Breast epithelium (tissue), 4 donors: Measurements from ENCODE around the gene PTPRM. TPM values are rescaled to one million over a fixed set of nuclear protein-coding genes. Genes with fewer than 3 reads are reported as not detected.

ENCODE experiments used
- DNase-seq, 2 donors: peaks; one replicate each; pipeline ENCODE4 v3.0.0-alpha.2; 2019; ENCODE audit warnings: low spot score in 2 of 2
- H3K27ac ChIP-seq, 2 donors: fragments of 200-600 bp; sonication (generic) in 1 of 2; one replicate each; pipeline ENCODE4 v1.5.1; 2016 to 2019; ENCODE audit warnings: mild to moderate bottlenecking in 1 of 2
- H3K27me3 ChIP-seq, 2 donors: fragments of 200-600 bp; sonication (generic) in 1 of 2; one replicate each; pipeline versions ENCODE4 v1.5.1 to v1.6.0; 2017 to 2019; ENCODE audit warnings: control low read depth in 1 of 2, mild to moderate bottlenecking in 1 of 2
- H3K36me3 ChIP-seq: fragments of 200-600 bp; one replicate; pipeline ENCODE4 v1.5.1; 2019
- H3K4me1 ChIP-seq, 2 donors: fragments of 200-600 bp; sonication (generic); one replicate each; pipeline ENCODE4 v1.5.1; 2016 to 2019; ENCODE audit warnings: control low read depth in 1 of 2
- H3K4me3 ChIP-seq, 3 donors: fragments of 200-600 bp; sonication (generic); 1 replicate in 2 of 3; 2 replicates in 1 of 3; pipeline ENCODE4 v1.5.1; 2016 to 2019; ENCODE audit warnings: mild to moderate bottlenecking in 3 of 3, moderate library complexity in 2 of 3
- H3K9me3 ChIP-seq, 2 donors: fragments of 200-600 bp; sonication (generic) in 1 of 2; one replicate each; pipeline ENCODE4 v1.5.1; 2016 to 2019; ENCODE audit warnings: control low read depth in 1 of 2
- POLR2A ChIP-seq: fragments of 450-650 bp; IDR thresholded peaks from one replicate; pipeline ENCODE4 v1.6.1; 2016; ENCODE audit warnings: antibody characterized with exemption, mild to moderate bottlenecking, moderate library complexity
- POLR2AphosphoS5 ChIP-seq, 3 donors: sonication (generic); formaldehyde crosslinking; IDR thresholded peaks; one replicate each; pipeline ENCODE4 v1.6.1; 2017; ENCODE audit warnings: antibody characterized with exemption in 3 of 3
- intact Hi-C: fragments of 100-400 bp; cut with DNase I; formaldehyde crosslinking; loops from one replicate; pipeline ENCODE4 v1.15.1; 2023; ENCODE audit warnings: low total_unique reads
- total RNA-seq, 3 donors: library from RNA; depleted of rRNA; stranded (reverse); fragments of >200 nt; gene quantifications; one replicate each; pipeline ENCODE4 v1.1.0, GENCODE V29; 2016
- TF ChIP-seq, protein P1 (sequence below), 3 donors: fragments of 450-650 bp; IDR thresholded peaks; one replicate each; pipeline ENCODE4 v1.5.1; 2016 to 2017; ENCODE audit warnings: antibody characterized with exemption in 3 of 3, mild to moderate bottlenecking in 3 of 3, moderate library complexity in 3 of 3

The PTPRM gene
- total RNA-seq, 3 donors from 2014 or later = 41.7 to 181 (median 140) TPM

- H3K27me3 ChIP-seq = no peaks in the 10 kb centered on the region
- no peak for TF ChIP-seq POLR2AphosphoS5 (IDR thresholded peaks at IDR 0.05)
- TF ChIP-seq, protein P1, sequence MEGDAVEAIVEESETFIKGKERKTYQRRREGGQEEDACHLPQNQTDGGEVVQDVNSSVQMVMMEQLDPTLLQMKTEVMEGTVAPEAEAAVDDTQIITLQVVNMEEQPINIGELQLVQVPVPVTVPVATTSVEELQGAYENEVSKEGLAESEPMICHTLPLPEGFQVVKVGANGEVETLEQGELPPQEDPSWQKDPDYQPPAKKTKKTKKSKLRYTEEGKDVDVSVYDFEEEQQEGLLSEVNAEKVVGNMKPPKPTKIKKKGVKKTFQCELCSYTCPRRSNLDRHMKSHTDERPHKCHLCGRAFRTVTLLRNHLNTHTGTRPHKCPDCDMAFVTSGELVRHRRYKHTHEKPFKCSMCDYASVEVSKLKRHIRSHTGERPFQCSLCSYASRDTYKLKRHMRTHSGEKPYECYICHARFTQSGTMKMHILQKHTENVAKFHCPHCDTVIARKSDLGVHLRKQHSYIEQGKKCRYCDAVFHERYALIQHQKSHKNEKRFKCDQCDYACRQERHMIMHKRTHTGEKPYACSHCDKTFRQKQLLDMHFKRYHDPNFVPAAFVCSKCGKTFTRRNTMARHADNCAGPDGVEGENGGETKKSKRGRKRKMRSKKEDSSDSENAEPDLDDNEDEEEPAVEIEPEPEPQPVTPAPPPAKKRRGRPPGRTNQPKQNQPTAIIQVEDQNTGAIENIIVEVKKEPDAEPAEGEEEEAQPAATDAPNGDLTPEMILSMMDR (IDR thresholded peaks at IDR 0.05) = no peak
- TF ChIP-seq POLR2A = no peak
These were observed 686.8 kb downstream of the PTPRM start for GRCh38 chr18:8253944-8254343.

DNA sequence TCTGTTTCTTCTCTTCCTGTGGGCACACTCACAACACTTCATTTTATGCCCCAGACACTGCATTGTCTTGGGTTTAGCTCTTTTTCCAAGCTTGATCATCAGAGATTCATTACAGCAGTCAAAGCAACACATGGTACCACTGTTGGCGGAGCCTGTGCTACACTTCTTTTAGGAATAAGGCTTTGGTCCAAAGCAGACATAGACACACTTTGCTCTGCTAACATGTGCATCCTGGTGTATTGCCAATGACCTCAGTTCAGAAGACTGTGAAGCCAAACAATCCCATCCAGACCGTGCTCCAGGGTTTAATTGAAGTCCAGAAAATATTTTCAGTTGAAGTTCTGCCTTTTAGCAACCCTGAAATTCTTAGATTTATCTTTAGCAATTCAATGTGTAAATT, 687.5 kb downstream of the PTPRM start:
- no peak for DNase-seq
- no peak overlapping the region for H3K4me3 ChIP-seq
- H3K4me1 ChIP-seq = no peaks in the 10 kb centered on the region
- intact Hi-C loops = no loop called here
- no peak for TF ChIP-seq POLR2AphosphoS5 (IDR thresholded peaks at IDR 0.05)
- TF ChIP-seq, protein P1 (IDR thresholded peaks at IDR 0.05) = no peak
- no peak for TF ChIP-seq POLR2A
- H3K27ac ChIP-seq = no peak overlapping the region
- no peaks in the 10 kb centered on the region for H3K36me3 ChIP-seq
- H3K9me3 ChIP-seq = no peaks in the 10 kb centered on the region
- no peaks in the 10 kb centered on the region for H3K27me3 ChIP-seq

More at GRCh38 chr18:8253944-8254343, 686.8 kb downstream of the PTPRM start:
- DNase-seq = no peak
- Histone ChIP-seq H3K4me1 (no peaks in the 10 kb centered on the region), H3K27ac (no peak overlapping the region), H3K4me3 (no peak overlapping the region), H3K9me3 (no peaks in the 10 kb centered on the region), H3K36me3 (no peaks in the 10 kb centered on the region)
- intact Hi-C loops = no loop called here

GRCh38 chr18:8257851-8258434, 690.8 kb downstream of the PTPRM start:
- Histone ChIP-seq H3K4me1 (no peaks in the 10 kb centered on the region), H3K27me3 (no peaks in the 10 kb centered on the region), H3K36me3 (no peaks in the 10 kb centered on the region), H3K4me3 (no peak overlapping the region), H3K9me3 (no peaks in the 10 kb centered on the region), H3K27ac (no peak overlapping the region)
- intact Hi-C loops = no loop called here
- DNase-seq = no peak
- TF ChIP-seq POLR2A = no peak
- no peak for TF ChIP-seq POLR2AphosphoS5 (IDR thresholded peaks at IDR 0.05)
- TF ChIP-seq, protein P1 (IDR thresholded peaks at IDR 0.05) = no peak

DNA sequence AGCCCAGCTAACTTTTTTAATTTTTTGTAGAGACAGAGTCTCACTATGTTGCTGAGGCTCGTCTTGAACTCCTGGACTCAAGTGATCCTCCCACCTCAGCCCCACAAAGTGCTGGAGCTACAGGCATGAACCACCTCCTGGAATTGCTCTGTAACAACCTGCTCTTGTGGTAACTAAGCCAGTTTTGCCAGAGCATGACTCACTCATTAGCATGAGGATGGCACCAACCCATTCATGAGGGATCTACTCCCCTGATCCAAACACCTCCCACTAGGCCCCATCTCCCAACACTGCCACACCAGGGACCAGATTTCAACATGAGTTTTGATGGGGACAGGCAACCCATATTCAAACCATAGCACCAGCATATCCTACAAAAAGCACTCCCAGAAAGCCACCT, 693.2 kb downstream of the PTPRM start:
- DNase-seq = no peak
- Histone ChIP-seq H3K9me3 (no peaks in the 10 kb centered on the region), H3K4me1 (no peaks in the 10 kb centered on the region), H3K4me3 (no peak overlapping the region), H3K36me3 (no peaks in the 10 kb centered on the region), H3K27me3 (no peaks in the 10 kb centered on the region), H3K27ac (no peak overlapping the region)
- intact Hi-C loops = no loop called here
- no peak for TF ChIP-seq POLR2A
- TF ChIP-seq POLR2AphosphoS5 (IDR thresholded peaks at IDR 0.05) = no peak
- TF ChIP-seq, protein P1 (IDR thresholded peaks at IDR 0.05) = no peak

DNA sequence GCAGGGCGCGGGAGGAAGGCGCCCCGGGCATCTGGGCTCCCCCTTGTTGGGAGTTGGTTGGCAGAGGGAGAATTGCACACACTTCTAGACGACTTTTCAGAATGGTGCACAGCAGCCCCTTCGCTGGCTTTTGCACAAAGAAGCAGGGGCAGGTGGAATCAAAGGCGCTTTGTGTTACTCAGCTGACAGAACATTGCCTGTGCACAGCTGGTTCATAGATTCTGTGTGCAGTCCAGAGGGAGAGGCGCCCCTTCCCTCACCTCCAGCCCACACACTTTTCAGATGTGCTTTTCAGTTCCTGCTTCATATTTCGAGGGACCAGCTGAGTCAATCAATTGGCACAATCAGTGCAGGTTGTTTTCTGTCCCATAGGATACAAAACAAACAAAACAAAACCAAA, 693.7 kb downstream of the PTPRM start:
- H3K4me3 ChIP-seq = no peak overlapping the region
- no peaks in the 10 kb centered on the region for H3K9me3 ChIP-seq
- intact Hi-C loops = no loop called here
- H3K27ac ChIP-seq = no peak overlapping the region
- H3K4me1 ChIP-seq = no peaks in the 10 kb centered on the region
- no peaks in the 10 kb centered on the region for H3K36me3 ChIP-seq
- no peak for DNase-seq
- H3K27me3 ChIP-seq = no peaks in the 10 kb centered on the region
- TF ChIP-seq POLR2A = no peak
- TF ChIP-seq, protein P1 (IDR thresholded peaks at IDR 0.05) = no peak
- no peak for TF ChIP-seq POLR2AphosphoS5 (IDR thresholded peaks at IDR 0.05)
